GM18502 (cell line): Measurements from ENCODE around the gene POLRMT.
"Not testable (repeated sequence)": the region's sequence is repeated elsewhere in the genome, so short reads cannot be mapped to it uniquely, and the experiment has no call there.

Experiments used
- ATAC-seq: cut with Tn5 transposase; IDR thresholded peaks from one replicate; pipeline ENCODE4 v1.9.1; 2021; ENCODE audit warnings: mild to moderate bottlenecking; ENCODE audit not compliant: unreplicated experiment, poor library complexity

POLRMT gene

DNA sequence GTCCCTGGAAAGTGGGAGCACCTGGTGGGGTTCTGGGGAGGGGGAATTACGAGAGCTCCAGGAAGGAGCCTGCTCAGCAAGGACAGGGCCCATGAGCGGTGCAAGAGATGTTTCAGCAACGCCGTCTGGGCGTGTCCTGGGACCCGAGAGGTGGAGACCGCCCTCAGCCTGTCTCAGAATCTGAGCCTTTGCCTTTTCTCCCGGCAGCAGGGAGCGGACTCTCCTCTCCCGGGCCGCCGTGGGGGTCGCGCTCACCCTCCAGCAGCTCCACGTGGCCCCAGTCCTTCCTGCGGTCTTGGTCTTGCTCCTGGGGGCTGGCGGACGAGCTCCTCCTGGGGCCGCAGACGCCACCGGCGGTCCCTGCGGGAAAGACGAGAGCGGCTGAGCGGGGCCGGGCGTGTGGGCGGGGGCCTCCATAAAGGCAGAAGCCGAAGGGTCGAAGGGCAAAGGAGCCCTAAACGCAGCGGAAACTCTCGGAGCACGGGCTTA is 714 bp downstream of the POLRMT start:
- peak; percentile 23 for ATAC-seq

DNA sequence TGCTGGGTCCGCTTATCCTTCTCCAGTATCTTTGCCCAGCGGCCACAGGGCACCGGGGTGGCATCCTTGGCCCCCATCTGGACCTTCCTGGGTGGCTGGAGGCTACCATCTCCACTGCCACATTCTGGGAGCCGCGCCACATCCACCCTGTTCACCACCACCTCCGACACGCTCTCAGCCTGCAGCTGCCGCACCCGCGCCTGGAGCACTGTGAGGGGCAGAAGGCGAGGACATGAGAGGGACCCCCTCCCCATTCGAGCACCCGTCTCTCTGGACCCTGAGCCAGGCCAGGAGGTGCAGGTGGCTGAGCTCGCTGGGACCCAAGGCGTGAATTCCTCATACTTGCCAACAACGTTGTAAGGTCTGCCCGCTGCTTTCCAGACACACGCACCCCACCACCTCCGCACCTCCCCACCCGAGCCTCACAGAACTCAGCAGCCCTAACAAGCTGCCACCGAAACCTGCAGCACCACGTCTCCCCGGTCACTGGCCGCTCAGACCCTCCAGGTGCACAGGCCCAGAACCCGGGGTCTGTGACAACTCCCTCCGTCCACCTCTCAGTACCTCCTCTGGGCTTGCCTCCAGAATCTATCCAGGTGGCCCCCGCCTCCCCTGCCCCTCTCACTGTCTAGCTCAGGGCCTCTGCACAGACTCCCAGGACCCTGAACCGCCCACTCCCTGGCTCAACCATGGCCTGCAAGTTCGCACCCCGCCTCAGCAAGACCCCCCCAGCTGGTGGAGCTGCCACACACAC is 3.2 kb downstream of the POLRMT start:
- ATAC-seq: no peak

- ATAC-seq: not testable (repeated sequence)
Observed at GRCh38 chr19:629515-629914, 3.8 kb downstream of the POLRMT start.

DNA sequence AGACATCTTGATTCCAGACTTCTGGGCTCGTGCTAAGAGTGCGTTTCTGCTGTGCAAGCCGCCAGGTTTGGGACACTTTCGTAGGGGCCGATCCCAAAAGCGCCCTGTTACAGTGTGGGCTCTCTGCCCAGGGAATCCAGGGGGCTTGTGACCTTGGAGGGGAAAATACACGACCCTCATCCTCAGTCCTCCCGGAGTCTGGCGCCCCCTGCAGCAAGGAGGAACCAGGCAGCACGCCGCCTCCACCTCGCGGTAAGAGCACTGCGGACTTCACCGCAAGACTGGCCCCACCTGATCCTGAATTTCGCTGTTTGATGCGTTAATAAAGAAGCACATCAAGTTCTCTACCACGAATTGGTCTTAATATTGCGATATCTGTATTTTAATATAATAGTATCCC is 5.2 kb downstream of the POLRMT start:
- ATAC-seq: no peak

- ATAC-seq: not testable (repeated sequence)
Observed at GRCh38 chr19:626566-626965, 6.8 kb downstream of the POLRMT start.

DNA sequence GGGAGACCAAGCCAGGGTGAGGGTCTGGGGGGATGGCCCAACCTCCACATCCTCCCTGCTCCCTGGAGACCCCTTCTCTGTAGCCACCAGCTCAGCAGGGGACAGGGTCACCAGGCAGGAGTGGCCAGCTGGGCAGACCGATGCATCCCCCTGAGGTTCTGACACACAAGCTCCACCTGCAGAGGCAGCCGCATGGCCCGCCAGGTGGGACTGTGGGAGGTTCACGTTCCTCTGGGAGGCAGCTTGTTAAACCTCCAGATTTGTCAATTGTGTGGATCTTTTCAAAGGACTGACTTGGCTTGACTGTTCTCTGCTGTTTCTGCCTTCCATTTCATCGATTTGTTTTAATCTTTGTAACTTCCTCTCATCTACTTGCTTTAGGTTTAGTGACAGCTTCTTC is 8.1 kb downstream of the POLRMT start:
- no peak for ATAC-seq

DNA sequence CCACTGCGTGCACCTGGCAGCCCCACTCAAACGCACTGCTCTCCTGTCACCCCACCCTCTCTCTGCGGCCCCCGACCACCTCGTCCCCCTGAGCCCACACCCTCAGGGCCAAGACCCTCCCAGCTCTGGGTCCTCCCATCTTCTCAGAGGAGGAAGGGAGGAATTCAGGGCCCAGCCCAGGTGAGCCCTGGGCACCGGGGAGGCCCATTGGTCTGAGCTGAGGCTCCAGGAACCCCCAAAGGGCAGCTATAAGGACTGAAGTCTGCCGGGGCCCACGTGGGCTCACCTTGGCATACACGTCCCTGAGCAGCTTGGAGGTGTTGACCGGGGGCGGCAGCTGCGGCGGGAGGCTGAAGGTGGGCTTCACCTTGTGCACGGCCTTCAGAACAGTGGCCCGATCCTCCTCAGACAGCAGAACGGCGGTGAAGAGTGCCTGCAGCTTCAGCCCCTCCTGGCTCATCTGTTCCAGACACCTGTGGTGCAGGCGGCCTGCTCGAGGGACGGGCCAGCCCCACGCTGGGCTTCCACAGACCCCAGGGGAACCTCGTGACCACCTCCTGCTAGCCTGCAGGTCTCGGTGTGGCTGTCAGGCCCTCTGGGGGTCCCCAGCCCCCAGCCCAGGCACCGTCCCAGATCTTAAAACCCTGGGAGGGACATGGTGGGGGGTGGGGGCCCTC is 8.8 kb downstream of the POLRMT start:
- ATAC-seq: no peak

DNA sequence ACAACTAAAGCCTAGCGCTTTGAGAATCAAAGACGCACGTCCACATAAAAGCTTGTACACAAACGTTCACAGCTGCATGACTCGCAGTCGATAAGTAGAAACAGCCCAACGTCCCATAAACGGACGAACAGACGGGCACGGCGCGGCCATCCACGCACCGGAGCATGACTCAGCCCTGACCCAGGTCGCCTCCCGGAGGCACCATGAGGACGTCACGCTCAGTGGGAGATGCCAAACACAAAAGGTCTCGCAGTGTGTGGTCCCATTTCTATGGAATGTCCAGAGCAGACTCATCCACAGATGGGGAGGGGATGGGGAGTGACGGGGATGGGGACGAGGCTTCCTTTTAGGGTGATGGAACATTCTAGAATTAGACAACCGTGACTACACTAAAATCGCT is 9.4 kb downstream of the POLRMT start:
- ATAC-seq: no peak

DNA sequence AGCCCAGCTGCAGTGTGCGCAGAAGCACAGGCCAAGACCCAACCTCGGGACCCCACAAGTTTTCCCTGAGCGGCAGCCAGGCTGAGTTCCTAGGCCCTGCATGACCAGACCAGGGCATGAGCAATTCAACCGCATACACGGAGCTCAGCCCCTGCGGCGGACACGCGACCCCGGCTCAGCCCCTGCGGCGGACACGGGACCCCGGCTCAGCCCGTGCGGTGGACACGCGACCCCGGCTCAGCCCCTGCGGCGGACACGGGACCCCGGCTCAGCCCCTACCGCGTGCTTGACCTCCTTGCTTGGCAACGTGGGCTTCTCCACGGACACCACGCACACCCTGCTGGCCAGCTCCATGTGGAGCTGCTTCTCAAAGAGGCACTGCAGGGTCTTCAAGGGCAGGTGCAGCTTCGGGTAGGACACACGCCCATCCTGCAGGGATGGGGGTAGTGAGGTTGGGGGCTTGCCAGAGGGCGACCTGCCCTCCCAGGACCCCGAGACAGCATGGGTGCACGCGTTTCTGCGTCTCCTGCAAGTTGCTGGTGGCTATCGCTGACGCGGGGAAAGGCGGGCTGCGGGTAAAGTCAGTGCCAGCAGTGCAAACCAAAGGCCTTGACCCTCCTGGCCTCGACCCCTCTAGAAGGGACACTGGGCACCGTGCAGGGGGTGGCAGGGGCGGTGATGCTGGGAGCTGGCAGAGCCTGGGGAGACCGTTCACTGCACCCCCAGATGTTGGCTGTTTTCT is 10.0 kb downstream of the POLRMT start:
- ATAC-seq: no peak

- no peak for ATAC-seq
Observed at GRCh38 chr19:622666-623065, 10.7 kb downstream of the POLRMT start.

GRCh38 chr19:621819-622218 is 11.5 kb downstream of the POLRMT start:
- no peak for ATAC-seq

- not testable (repeated sequence) for ATAC-seq
Observed at GRCh38 chr19:621191-621590, 12.1 kb downstream of the POLRMT start.

DNA sequence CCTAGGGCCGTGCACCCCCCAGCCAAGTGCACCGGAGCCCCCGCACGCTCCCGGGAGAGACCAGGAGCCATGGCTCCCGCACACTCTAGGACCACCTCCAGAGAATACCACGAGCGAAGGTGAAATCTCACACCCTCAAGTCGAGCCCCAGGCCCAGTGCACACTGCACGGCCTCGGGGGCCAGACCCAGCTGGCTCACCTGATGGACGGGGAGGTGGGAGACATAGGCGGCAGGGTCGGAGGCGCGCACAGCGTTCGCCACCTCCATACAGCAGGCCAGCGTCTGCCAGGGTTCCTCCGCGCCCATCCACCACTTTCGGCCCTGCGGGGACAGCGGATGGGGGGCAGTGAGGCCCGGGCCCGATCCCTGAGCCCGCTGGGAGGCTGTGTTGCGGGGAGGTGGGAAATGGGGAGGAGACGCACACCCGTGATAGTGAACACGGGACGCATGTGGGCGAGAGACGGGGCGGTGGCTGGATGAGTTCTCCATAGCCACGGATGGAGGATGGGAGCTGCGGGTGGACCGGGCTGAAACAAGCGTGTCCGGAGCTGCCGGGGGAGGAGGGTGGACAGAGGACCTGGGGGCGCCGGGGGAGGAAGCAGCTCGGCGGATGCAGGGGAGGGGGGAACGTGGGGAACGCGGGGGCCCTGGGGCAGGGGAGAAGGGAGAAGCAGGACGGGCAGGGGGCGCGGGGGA is 13.0 kb downstream of the POLRMT start:
- ATAC-seq: no peak

DNA sequence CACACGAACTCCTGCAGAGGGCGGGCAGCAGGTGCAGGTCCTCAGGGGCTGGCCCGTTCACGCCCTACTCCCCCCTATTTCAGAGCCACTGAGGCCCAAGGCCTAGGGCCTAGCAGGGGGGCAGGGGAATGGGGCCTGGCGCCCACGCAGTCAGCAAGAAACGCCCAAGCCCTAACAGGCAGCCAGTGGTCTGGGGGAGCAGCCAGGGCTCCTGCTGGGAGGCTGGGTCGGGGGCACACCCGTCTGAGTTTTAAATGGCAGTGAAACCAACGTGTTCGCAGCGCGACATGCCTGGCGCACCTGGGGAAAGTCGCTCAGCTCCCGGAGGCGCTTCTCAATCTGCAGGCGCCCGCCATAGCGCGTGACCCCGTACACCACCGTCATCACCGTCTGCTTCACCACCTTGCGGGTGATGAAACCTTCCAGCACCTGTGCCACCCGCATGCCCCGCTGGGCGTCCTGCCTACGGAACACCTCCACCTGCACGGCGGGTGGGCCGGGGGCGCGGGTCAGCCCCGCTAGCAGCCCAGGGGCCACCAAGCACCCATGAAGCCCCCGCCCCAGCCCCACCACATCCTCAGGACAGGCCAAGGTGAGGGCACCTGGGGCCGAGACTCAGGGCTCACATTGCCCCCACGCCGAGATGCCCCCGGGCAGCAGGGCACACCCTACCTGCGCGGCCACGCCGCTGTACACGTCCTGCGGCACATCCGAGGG is 13.9 kb downstream of the POLRMT start:
- ATAC-seq: no peak

DNA sequence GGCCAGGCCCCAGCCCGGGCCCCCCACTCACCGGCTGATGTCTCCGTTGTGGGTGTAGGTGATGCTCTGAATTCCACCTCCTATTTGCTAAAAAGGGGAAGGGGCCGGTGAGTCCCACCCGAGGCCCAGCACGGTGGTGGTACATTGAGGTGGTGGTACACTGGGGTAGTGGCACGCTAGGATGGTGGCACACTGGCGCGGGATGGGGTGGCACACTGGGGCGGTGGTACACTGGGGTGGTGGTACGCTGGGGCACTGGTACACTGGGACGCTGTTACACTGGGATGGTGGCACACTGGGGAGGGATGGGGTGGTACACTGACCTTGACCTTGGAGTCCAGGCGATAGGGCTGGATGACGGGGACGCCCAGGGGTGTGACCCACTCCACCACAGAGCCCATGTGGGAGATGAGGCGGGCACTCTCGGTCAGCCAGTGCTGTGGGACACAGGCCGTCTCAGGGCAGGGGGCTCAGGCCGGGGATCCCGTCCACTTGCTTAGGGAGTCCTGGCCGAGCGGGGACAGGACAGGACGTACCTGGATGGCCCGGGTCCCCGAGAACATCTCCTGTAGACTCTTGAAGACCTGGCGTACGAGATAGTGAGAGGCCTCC is 14.6 kb downstream of the POLRMT start:
- ATAC-seq: no peak

DNA sequence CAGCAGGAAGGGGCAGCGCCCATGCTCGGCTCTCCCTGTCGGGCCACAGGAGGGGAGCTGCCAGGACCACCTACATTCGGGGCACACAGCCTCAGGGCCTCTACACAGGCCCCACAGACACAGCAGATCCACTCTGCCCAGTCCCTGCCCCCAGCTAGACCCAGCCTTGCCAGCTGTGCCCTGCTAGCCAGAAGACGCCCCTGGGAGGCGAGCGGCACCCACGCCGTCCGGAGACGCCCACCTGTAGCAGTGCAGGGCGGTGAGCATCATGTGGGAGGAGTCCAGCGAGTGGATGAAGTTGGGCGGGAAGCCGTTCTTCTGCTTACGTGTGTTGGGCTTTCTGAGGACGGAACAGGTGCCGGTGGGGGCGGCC is 15.1 kb downstream of the POLRMT start:
- ATAC-seq: no peak

- no peak for ATAC-seq
Observed at GRCh38 chr19:617551-618246, 15.6 kb downstream of the POLRMT start.

DNA sequence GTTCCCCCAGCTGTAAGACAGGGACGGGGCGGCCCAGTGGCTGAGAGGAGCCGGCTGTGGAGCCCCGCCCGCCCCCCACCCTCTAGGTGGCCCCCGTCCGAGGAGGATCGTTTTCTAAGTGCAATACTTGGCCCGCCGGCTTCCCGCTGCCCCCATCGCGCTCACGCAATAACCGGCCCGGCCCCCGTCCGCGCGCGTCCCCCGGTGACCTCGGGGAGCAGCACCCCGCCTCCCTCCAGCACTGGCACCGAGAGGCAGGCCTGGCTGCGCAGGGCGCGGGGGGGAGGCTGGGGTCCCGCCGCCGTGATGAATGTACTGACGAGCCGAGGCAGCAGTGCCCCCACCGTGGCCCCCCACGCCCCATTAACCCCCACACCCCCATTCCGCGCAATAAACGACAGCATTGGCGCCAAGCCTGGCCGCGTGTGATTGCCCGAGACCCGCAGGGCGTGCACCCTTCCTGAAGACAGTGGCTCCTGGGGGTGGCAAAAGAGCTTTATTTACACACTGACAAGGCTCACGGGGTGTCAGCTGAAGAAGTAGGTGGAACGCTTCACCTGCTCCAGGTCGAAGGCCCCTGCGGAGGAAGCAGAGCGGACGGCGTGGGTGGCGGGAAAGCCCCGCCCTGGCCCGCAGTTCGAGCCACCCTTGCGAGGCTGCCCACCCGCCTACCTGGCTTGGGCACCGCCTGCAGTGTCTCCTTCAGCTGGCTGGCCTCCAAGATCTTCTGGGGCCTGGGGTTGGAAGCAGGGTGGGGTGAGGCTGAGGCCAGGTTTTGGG is 16.4 kb downstream of the POLRMT start:
- no peak for ATAC-seq
